ENCODE measurements around the gene CENPE. TPM values are rescaled to one million over a fixed set of nuclear protein-coding genes. Genes with fewer than 3 reads are reported as not detected.

The CENPE gene
- total RNA-seq, 1 experiment from 2014 or later: 28.7 TPM

GRCh38 chr4:103089481-103089880 lies 108.7 kb downstream of the CENPE start:
- no peaks in the 10 kb centered on the region for H3K36me3 ChIP-seq (ENCODE audit: low read depth)
- H3K27ac ChIP-seq: no peak overlapping the region
- no peaks in the 10 kb centered on the region for H3K9me2 ChIP-seq (ENCODE audit: insufficient read depth)
- H3K4me1 ChIP-seq (replicated peaks; ENCODE audit: insufficient read depth): no peaks in the 10 kb centered on the region
- no peaks in the 10 kb centered on the region for H3F3A ChIP-seq (ENCODE audit: insufficient read depth, low read depth)
- ChIA-PET CTCF (no interaction called here), POLR2A (ENCODE audit: unreplicated experiment) (no interaction called here)
- no peak overlapping the region for H2AFZ ChIP-seq
- H3K27me3 ChIP-seq (ENCODE audit: insufficient read depth, low read depth): no peaks in the 10 kb centered on the region
- intact Hi-C loops (cut with micrococcal nuclease; ENCODE audit: unreplicated experiment): no loop called here
- no TSS peak for BruUV-seq (replicated peaks)
- no peak overlapping the region for H3K4me3 ChIP-seq
- H3K9me3 ChIP-seq (ENCODE audit: insufficient read depth, low read depth): no peaks in the 10 kb centered on the region
- H3K4me2 ChIP-seq: no peak overlapping the region
- TF ChIP-seq EZH2 (IDR thresholded peaks at IDR 0.05; ENCODE audit: low read depth): no peak
- TF ChIP-seq, protein P1, sequence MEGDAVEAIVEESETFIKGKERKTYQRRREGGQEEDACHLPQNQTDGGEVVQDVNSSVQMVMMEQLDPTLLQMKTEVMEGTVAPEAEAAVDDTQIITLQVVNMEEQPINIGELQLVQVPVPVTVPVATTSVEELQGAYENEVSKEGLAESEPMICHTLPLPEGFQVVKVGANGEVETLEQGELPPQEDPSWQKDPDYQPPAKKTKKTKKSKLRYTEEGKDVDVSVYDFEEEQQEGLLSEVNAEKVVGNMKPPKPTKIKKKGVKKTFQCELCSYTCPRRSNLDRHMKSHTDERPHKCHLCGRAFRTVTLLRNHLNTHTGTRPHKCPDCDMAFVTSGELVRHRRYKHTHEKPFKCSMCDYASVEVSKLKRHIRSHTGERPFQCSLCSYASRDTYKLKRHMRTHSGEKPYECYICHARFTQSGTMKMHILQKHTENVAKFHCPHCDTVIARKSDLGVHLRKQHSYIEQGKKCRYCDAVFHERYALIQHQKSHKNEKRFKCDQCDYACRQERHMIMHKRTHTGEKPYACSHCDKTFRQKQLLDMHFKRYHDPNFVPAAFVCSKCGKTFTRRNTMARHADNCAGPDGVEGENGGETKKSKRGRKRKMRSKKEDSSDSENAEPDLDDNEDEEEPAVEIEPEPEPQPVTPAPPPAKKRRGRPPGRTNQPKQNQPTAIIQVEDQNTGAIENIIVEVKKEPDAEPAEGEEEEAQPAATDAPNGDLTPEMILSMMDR (conservative IDR thresholded peaks at IDR 0.05): no peak
- H3K79me2 ChIP-seq (ENCODE audit: low read depth): no peaks in the 10 kb centered on the region
- no peak for DNase-seq
- H4K20me1 ChIP-seq (ENCODE audit: insufficient read depth): no peaks in the 10 kb centered on the region

DNA sequence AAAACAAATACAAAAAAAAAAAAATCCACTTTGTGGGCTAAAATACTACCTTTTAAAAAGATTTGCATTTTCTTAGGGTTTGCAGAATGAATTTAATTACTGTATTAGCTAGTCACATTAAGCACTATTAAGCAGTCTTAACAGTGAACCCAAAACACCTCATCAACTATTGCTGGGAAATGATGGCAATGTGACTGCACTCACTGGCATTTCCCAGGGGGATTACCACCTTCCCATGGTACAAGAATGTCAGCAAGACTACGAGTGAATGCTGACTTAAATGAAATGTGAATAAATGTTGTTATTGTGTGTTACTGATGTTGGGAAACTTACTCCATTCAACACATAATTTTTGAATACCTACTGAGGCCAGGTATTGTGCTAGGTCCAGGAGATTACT lies 111.6 kb downstream of the CENPE start:
- ChIA-PET CTCF (no interaction called here), POLR2A (ENCODE audit: unreplicated experiment) (no interaction called here)
- no peaks in the 10 kb centered on the region for H3K9me3 ChIP-seq (ENCODE audit: insufficient read depth, low read depth)
- H2AFZ ChIP-seq: no peak overlapping the region
- H4K20me1 ChIP-seq (ENCODE audit: insufficient read depth): no peaks in the 10 kb centered on the region
- no peaks in the 10 kb centered on the region for H3K27me3 ChIP-seq (ENCODE audit: insufficient read depth, low read depth)
- no peak overlapping the region for H3K4me3 ChIP-seq
- no peaks in the 10 kb centered on the region for H3K4me1 ChIP-seq (replicated peaks; ENCODE audit: insufficient read depth)
- no peaks in the 10 kb centered on the region for H3F3A ChIP-seq (ENCODE audit: insufficient read depth, low read depth)
- BruUV-seq (replicated peaks): no TSS peak
- intact Hi-C loops (cut with micrococcal nuclease; ENCODE audit: unreplicated experiment): no loop called here
- no peak overlapping the region for H3K4me2 ChIP-seq
- H3K27ac ChIP-seq: no peak overlapping the region
- H3K79me2 ChIP-seq (ENCODE audit: low read depth): no peaks in the 10 kb centered on the region
- no peak for TF ChIP-seq EZH2 (IDR thresholded peaks at IDR 0.05; ENCODE audit: low read depth)
- TF ChIP-seq, protein P1 (conservative IDR thresholded peaks at IDR 0.05): no peak
- DNase-seq: no peak
- no peaks in the 10 kb centered on the region for H3K36me3 ChIP-seq (ENCODE audit: low read depth)
- H3K9me2 ChIP-seq (ENCODE audit: insufficient read depth): no peaks in the 10 kb centered on the region

DNA sequence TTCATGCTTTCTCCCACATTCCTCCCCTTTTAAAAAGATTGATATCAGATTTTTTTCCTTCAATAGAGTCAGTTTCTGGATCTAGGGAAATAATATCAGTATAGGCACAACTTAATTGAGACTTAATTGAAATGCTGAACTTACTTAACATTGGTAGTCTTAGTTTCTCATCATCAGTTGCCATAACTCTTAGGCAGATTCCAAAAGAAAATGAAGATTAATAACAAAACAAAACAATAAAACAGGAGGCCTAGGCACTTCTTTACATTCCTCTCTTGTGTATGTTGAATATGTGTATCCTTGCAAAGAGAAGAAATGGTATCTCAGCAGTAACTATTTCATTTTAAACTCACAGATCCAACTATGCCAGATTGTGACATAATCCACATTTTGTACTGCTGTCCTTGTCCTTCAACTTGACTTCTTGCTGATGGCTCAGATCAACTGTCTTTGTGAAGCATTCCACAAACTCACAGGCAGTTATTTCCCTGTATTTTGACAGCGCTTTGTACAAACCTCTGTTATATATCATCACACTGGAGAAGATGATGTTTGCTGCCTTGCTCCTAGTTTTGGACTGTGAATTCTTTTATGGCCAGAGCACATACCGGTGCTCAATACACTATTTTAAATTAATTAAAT lies 112.5 kb downstream of the CENPE start:
- Histone ChIP-seq H3K4me1 (replicated peaks; ENCODE audit: insufficient read depth) (no peaks in the 10 kb centered on the region), H3K4me2 (no peak overlapping the region), H3K9me2 (ENCODE audit: insufficient read depth) (no peaks in the 10 kb centered on the region), H2AFZ (no peak overlapping the region), H4K20me1 (ENCODE audit: insufficient read depth) (no peaks in the 10 kb centered on the region), H3K4me3 (no peak overlapping the region), H3K9me3 (ENCODE audit: insufficient read depth, low read depth) (no peaks in the 10 kb centered on the region), H3K79me2 (ENCODE audit: low read depth) (no peaks in the 10 kb centered on the region), H3K27ac (no peak overlapping the region), H3K36me3 (ENCODE audit: low read depth) (no peaks in the 10 kb centered on the region), H3F3A (ENCODE audit: insufficient read depth, low read depth) (no peaks in the 10 kb centered on the region), H3K27me3 (ENCODE audit: insufficient read depth, low read depth) (no peaks in the 10 kb centered on the region)
- intact Hi-C loops (cut with micrococcal nuclease; ENCODE audit: unreplicated experiment): no loop called here
- ChIA-PET CTCF (no interaction called here), POLR2A (ENCODE audit: unreplicated experiment) (no interaction called here)
- BruUV-seq (replicated peaks): no TSS peak
- TF ChIP-seq, protein P1 (conservative IDR thresholded peaks at IDR 0.05): no peak
- no peak for TF ChIP-seq EZH2 (IDR thresholded peaks at IDR 0.05; ENCODE audit: low read depth)
- no peak for DNase-seq

All from PC-9 (cell line).